Dermis microvascular lymphatic vessel endothelial cell (primary cell): ENCODE measurements around the gene ARIH2. TPM values are rescaled to one million over a fixed set of nuclear protein-coding genes. Genes with fewer than 3 reads are reported as not detected.
A peak's percentile ranks its signal among the peaks of the same experiment; 100 is the strongest.

ENCODE experiments used
- DNase-seq, 2 donors: peaks; one replicate each; pipeline versions ENCODE4 v3.0.0 to v3.0.0-alpha.2; 2010; ENCODE audit warnings: low read depth in 2 of 2
- total RNA-seq: library from RNA; depleted of rRNA; stranded (reverse); fragments of >200 nt; gene quantifications from 2 replicates; pipeline ENCODE4 v1.2.1, GENCODE V29; 2014

ARIH2 gene
- total RNA-seq, 1 donor from 2014 or later = 54.7 TPM

GRCh38 chr3:48928679-48929078, 10.0 kb downstream of the ARIH2 start:
- peak in 1 of 2 donors; percentile 50 for DNase-seq

GRCh38 chr3:48929358-48930035, 10.9 kb downstream of the ARIH2 start:
- DNase-seq = peak in 1 of 2 donors; percentile 64

GRCh38 chr3:48930590-48930989, 11.9 kb downstream of the ARIH2 start:
- no peak for DNase-seq

- DNase-seq = no peak
Observed at GRCh38 chr3:48931944-48932580, 13.4 kb downstream of the ARIH2 start.

GRCh38 chr3:48934333-48934991, 15.8 kb downstream of the ARIH2 start:
- no peak for DNase-seq

GRCh38 chr3:48935530-48935929, 16.9 kb downstream of the ARIH2 start:
- DNase-seq = no peak

GRCh38 chr3:48938156-48938555, 19.5 kb downstream of the ARIH2 start:
- no peak for DNase-seq

GRCh38 chr3:48938689-48939088, 20.0 kb downstream of the ARIH2 start:
- DNase-seq = no peak

GRCh38 chr3:48945432-48945831, 26.8 kb downstream of the ARIH2 start:
- no peak for DNase-seq

GRCh38 chr3:48945891-48946549, 27.4 kb downstream of the ARIH2 start:
- no peak for DNase-seq

- no peak for DNase-seq
Observed at GRCh38 chr3:48949376-48949717, 30.7 kb downstream of the ARIH2 start.

GRCh38 chr3:48950051-48950450, 31.4 kb downstream of the ARIH2 start:
- DNase-seq = no peak

- no peak for DNase-seq
Observed at GRCh38 chr3:48951764-48952163, 33.1 kb downstream of the ARIH2 start.

GRCh38 chr3:48952510-48953118, 34.0 kb downstream of the ARIH2 start:
- peak; percentile 14 to 48 for DNase-seq

- DNase-seq = no peak
Observed at GRCh38 chr3:48957006-48957705, 38.5 kb downstream of the ARIH2 start.

GRCh38 chr3:48960841-48961413, 42.3 kb downstream of the ARIH2 start:
- no peak for DNase-seq

GRCh38 chr3:48962340-48962739, 43.7 kb downstream of the ARIH2 start:
- no peak for DNase-seq

GRCh38 chr3:48962939-48963338, 44.3 kb downstream of the ARIH2 start:
- no peak for DNase-seq

- DNase-seq = no peak
Observed at GRCh38 chr3:48963591-48963990, 44.9 kb downstream of the ARIH2 start.

GRCh38 chr3:48966367-48966766, 47.7 kb downstream of the ARIH2 start:
- no peak for DNase-seq

- DNase-seq = no peak
Observed at GRCh38 chr3:48966876-48967361, 48.3 kb downstream of the ARIH2 start.
